Astrocyte of the spinal cord (primary cell): ENCODE data around the gene SPATA3.
"Not testable (repeated sequence)": the region's sequence is repeated elsewhere in the genome, so short reads cannot be mapped to it uniquely, and the experiment has no call there.

Experiments used
- DNase-seq: peaks from one replicate; pipeline ENCODE4 v3.0.0; 2011; ENCODE audit warnings: low read depth, low spot score
- H3K4me3 ChIP-seq: 2 replicates; pipeline ENCODE4 v1.5.1; 2011; ENCODE audit warnings: low read depth, mild to moderate bottlenecking, low read length, moderate library complexity
- in situ Hi-C: cut with HindIII; loops from 2 replicates; pipeline ENCODE4 v1.10.0; 2017; ENCODE audit warnings: low sequenced_read_pairs
- TF ChIP-seq, protein P1 (sequence below): IDR thresholded peaks from 2 replicates; pipeline ENCODE4 v1.5.1; 2012; ENCODE audit warnings: low read depth, mild to moderate bottlenecking, low read length, inconsistent platforms

SPATA3 gene

DNA sequence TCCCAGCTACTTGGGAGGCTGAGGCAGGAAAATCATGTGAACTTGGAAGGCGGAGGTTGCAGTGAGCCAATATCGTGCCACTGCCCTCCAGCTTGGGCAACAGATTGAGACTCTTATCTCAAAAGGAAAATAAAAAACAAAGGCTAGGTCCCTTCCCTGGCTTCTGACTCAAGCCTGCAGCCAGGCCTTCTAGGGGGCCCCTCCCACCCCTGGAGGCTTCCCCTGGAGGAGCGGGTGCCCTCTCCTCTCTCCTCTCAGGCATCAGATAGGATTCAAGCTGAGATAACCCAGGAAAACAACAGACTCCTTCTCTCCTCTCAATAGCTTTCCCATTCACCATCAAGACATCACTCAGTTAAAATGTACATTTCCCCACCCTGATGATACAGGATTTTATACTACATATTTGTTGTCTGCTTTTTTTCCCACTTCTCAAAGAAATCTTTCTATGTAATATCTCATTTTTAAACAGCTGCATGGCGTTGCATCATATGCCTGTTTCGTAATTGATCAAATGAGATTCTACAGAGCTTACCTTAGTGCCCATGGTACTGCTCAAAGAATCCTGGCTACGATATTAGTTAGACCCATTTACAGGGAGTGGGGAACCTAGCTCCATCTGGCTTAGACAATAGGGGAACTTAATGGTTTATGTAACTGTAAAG lies 20.8 kb downstream of the SPATA3 start:
- DNase-seq: no peak
- TF ChIP-seq, protein P1, sequence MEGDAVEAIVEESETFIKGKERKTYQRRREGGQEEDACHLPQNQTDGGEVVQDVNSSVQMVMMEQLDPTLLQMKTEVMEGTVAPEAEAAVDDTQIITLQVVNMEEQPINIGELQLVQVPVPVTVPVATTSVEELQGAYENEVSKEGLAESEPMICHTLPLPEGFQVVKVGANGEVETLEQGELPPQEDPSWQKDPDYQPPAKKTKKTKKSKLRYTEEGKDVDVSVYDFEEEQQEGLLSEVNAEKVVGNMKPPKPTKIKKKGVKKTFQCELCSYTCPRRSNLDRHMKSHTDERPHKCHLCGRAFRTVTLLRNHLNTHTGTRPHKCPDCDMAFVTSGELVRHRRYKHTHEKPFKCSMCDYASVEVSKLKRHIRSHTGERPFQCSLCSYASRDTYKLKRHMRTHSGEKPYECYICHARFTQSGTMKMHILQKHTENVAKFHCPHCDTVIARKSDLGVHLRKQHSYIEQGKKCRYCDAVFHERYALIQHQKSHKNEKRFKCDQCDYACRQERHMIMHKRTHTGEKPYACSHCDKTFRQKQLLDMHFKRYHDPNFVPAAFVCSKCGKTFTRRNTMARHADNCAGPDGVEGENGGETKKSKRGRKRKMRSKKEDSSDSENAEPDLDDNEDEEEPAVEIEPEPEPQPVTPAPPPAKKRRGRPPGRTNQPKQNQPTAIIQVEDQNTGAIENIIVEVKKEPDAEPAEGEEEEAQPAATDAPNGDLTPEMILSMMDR: no peak
- in situ Hi-C loops: no loop called here
- no peak overlapping the region for H3K4me3 ChIP-seq

DNA sequence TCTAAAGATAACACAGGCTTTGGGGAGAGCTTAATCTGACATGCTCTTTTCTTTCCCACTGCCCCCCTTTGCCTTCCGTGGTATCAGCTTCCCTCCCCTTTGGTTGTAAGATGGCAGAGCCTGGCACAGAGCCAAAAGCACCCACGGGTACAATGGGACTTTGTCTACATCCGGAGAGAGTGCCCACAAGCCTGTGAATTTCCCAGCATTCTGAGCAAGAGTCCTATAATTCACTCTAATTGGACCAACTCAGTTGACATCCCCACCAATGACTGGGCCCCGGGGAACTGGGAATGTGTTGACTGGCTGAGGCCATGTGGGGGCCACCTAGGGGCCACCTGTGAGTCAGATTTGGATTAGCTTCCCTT lies 21.3 kb downstream of the SPATA3 start:
- TF ChIP-seq, protein P1: no peak
- DNase-seq: no peak
- in situ Hi-C loops: no loop called here
- H3K4me3 ChIP-seq: no peak overlapping the region

- no peak overlapping the region for H3K4me3 ChIP-seq
- DNase-seq: no peak
- TF ChIP-seq, protein P1: no peak
- in situ Hi-C loops: no loop called here
Observed at GRCh38 chr2:231018184-231018583, 22.3 kb downstream of the SPATA3 start.

GRCh38 chr2:231025059-231025458 lies 29.1 kb downstream of the SPATA3 start:
- in situ Hi-C loops, H3K4me3 ChIP-seq, DNase-seq: not testable (repeated sequence)

GRCh38 chr2:231028889-231029288 lies 33.0 kb downstream of the SPATA3 start:
- H3K4me3 ChIP-seq: no peak overlapping the region
- no peak for DNase-seq
- TF ChIP-seq, protein P1: no peak
- in situ Hi-C loops: no loop called here

GRCh38 chr2:231029563-231029962 lies 33.6 kb downstream of the SPATA3 start:
- DNase-seq: no peak
- H3K4me3 ChIP-seq: no peak overlapping the region
- TF ChIP-seq, protein P1: no peak
- in situ Hi-C loops: no loop called here

- no peak overlapping the region for H3K4me3 ChIP-seq
- in situ Hi-C loops: no loop called here
- TF ChIP-seq, protein P1: no peak
- no peak for DNase-seq
Observed at GRCh38 chr2:231030725-231031124, 34.8 kb downstream of the SPATA3 start.
